Measurements from ENCODE around the gene APOD.
A peak's percentile ranks its signal among the peaks of the same experiment; 100 is the strongest.
"Not testable (repeated sequence)": the region's sequence is repeated elsewhere in the genome, so short reads cannot be mapped to it uniquely, and the experiment has no call there.

The APOD gene

DNA sequence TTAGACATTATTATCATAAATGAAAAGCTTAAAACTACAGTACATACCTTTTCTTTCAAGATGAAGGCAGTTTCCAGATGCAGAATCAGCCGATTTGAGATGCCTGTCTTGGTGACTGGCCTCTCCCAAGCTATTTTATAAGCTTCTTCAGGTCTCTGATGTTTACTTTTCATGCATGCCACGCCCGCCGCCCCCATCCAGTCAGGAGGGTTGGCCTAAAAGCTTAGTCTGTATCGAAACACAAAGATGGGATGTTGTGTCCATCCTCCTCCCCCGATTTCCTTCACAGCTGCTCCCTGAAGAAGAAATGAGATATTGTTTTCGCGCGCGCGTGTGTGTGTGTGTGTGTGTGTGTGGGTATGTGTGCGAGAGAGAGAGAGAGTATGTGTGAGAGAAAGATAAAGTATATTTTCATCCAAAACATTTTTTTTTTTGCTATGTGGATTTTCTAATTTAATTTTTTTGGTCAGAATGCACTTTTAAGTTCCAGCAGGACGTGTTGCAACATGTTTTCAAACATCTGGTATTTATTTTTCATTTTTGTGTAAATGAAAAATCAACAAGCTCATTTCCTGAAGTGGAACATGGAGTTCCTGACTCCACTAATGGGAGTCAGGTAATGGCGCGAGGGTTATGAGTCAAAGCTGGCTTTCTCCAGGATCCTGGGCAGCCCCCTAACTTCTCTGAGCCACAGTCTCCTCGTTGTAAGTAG, at the start of gene APOD:
TSS of gene APOD (minus strand) at position 110 of the 712 bp plus-strand sequence. CDS start 4,479 bp downstream, outside the sequence.
- TF ChIP-seq, protein P1, sequence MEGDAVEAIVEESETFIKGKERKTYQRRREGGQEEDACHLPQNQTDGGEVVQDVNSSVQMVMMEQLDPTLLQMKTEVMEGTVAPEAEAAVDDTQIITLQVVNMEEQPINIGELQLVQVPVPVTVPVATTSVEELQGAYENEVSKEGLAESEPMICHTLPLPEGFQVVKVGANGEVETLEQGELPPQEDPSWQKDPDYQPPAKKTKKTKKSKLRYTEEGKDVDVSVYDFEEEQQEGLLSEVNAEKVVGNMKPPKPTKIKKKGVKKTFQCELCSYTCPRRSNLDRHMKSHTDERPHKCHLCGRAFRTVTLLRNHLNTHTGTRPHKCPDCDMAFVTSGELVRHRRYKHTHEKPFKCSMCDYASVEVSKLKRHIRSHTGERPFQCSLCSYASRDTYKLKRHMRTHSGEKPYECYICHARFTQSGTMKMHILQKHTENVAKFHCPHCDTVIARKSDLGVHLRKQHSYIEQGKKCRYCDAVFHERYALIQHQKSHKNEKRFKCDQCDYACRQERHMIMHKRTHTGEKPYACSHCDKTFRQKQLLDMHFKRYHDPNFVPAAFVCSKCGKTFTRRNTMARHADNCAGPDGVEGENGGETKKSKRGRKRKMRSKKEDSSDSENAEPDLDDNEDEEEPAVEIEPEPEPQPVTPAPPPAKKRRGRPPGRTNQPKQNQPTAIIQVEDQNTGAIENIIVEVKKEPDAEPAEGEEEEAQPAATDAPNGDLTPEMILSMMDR (IDR thresholded peaks at IDR 0.05; ENCODE audit: low read depth, low read length) = no peak
- peak; percentile 32 for DNase-seq (ENCODE audit: low read depth, low spot score)
- in situ Hi-C loops (cut with HindIII; ENCODE audit: low sequenced_read_pairs) = no loop called here
- no peak within 1 kb of the TSS for H3K4me3 ChIP-seq (ENCODE audit: low read depth, low read length)

DNA sequence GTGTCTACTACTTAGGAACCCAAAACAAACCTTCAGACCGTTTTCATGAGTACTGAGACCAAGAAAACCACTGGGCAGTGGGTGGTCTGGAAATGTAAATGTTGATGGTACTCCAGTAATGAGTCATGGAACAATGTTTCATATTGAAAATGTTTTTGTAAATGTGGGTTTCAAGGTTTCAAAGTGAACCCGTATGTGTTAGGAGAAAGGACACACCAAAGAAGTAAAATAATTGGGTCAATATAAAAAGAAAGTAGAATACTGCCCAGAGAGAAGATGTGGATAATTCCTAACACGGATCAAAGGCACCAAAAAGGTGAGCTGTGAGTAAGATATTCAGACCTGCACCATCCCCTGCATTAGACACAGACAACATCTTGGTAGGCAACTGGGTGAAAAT, 49.6 kb upstream of the APOD start:
- DNase-seq (ENCODE audit: low read depth, low spot score); in situ Hi-C loops (cut with HindIII; ENCODE audit: low sequenced_read_pairs); H3K4me3 ChIP-seq (ENCODE audit: low read depth, low read length): not testable (repeated sequence)

DNA sequence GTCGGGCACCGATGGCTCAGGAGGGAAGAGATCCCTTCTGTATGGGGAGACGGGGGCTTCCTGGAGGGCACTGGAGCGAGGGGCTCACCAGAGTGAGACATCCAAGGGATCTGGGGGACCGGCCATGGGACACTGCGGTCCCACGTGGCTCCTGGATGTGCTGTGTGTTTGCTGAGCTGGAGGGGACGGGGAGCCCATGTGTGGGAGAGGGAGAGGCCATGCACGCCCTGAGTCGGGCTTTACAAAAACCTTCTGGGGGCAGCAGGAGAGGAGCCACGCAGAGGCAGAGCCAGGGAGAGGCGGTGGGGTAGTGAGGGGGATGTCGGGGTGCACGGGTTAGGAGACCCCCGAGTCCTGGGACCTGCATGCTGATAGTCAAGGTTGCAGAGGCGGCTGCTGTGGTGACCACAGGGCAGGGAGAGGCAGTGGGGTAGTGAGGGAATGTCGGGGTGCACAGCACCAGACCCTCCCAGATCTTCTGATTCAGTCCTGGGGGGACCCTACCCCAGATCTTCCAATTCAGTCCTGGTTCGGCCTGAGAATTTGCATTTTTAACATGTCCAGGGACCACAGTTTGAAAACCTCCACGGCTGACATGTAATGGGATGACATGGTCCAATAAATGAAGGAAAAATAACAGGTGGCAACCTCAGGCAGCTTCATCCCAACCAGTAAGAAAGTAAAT, 48.9 kb upstream of the APOD start:
- in situ Hi-C loops (cut with HindIII; ENCODE audit: low sequenced_read_pairs); DNase-seq (ENCODE audit: low read depth, low spot score); H3K4me3 ChIP-seq (ENCODE audit: low read depth, low read length): not testable (repeated sequence)

DNA sequence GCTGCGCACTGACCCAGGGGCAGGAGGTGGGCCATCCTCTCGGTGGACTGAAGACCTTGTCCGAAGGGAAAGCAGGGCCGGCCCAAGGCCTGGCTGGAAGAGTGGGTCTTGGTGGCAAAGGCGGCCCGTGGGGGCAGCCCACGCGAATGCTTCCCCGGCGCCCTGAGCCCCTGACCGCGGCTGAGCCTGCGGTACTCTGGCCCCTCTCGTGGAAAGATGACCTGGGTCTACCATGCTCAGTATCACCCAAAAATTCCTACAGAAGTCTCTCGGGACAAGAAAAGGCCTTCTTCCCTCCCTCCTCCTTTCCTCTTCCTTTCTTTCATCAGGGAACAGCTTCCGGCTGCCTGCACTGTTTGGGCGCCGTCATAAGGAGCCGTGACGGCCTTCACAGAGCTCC, 48.3 kb upstream of the APOD start:
- in situ Hi-C loops (cut with HindIII; ENCODE audit: low sequenced_read_pairs); H3K4me3 ChIP-seq (ENCODE audit: low read depth, low read length); DNase-seq (ENCODE audit: low read depth, low spot score): not testable (repeated sequence)

DNA sequence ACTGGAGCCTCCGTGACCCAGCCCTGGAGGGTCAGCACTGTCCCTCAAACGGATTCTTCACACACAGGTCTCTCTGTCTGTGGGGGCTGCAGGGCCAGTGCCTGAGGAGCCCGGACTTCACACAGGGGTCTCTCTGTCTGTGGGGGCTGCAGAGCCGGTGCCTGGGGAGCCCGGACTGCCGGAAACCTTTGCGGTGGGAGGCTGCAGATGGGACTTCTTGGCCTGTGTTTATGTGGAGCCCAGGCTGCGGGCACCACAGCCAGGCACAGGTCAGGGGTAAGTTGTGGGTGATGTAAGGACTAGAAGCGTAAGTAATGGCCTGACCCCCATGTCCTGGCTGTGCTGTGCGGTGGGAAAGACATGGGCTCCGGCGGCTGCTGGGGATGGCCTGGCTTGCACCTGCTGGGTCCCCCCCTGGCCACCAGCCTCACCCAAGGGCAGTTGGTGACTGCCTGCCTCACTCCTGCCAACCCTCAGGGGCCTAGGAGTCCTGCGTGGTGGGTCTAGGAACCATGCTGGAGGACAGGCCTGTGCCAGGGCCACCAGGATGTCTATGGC, 47.3 kb upstream of the APOD start:
- in situ Hi-C loops (cut with HindIII; ENCODE audit: low sequenced_read_pairs); DNase-seq (ENCODE audit: low read depth, low spot score): not testable (repeated sequence)

DNA sequence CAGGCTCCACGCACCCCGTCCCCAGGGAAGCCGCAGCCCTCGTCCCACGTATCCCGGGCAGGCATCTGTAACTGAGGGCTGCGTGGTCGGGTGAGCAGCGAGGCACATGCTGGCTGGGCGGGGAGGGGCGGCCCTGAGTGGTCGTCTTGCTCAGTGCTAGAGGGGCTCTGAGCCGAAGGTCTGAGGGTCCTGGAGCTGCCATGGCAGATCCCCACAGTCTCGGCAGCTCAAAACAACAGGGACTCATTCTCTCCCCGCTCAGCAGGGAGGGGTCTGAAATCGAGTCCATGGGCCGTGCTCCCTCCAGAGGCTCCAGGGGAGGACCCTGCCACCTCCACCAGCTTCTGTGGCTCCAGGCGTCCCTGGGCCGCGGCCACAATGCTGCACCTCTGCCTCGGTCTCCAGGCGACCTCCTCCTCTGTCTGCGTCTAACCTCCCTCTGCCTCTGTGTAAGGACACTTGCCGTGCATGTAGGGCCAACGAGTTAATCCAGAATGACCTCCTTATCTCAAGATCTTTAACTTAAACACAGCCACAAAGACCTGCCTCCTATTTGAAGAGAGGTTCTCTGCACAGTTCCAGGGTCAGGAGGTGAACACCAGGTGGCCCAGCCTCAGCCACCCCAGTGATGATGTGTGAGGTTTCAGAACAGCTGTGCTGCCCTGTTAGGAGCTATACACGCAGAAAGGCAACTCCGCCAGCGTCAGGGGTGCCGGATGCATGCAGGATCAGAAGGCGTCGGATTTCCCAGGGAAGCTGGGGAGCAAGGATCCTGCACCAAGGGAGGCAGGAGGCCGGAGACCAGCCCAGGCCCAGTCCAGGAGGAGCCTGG, 46.6 kb upstream of the APOD start:
- DNase-seq (ENCODE audit: low read depth, low spot score); H3K4me3 ChIP-seq (ENCODE audit: low read depth, low read length); in situ Hi-C loops (cut with HindIII; ENCODE audit: low sequenced_read_pairs): not testable (repeated sequence)

More for the DNA sequence above, 47.3 kb upstream of the APOD start:
- not testable (repeated sequence) for H3K4me3 ChIP-seq (ENCODE audit: low read depth, low read length)

DNA sequence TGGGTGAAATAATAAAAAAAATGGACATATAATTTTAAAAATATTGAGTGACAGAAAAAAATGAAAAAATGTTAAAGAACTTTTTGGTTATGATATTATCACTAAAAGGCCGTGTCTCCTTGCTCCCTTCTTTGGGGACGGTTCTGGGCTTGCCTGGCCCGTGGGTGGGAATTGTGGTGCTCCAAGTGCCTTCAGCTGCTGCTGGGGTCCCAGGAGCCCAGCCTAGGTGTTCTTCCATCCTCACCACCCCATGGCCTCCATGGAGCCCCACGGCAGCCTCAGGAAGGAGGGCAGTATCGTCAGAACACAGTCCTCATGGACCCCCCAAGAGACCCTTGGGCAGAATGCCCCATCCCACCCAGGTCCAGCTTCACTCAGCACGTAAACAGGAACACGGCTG, 45.9 kb upstream of the APOD start:
- DNase-seq (ENCODE audit: low read depth, low spot score); H3K4me3 ChIP-seq (ENCODE audit: low read depth, low read length); in situ Hi-C loops (cut with HindIII; ENCODE audit: low sequenced_read_pairs): not testable (repeated sequence)

DNA sequence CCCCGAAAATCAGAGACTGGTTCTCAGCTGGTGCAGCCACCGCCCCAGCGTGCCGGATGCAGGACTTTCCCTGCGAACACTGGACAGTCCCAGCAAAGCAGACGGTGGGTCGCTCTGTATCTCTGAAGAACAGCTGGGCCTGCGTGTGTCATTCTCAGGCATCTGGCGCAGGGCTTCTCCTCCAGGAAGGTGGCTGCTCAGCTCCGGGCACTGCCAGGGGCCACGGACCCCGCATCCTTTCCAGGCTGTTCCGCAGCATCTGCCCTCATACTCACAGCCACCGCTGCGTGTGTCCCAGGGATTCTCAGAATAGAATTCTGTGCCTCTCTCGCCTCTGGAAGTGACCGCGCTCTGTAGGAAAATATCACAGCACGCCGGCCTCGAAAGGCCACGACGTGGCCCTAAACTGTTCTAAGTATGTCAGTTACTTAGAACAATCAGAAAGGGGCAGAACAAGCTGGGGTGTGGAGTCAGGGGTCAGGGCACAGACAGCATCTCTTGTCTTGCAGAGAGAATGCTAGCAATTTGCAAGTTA, 44.7 kb upstream of the APOD start:
- DNase-seq (ENCODE audit: low read depth, low spot score); H3K4me3 ChIP-seq (ENCODE audit: low read depth, low read length); in situ Hi-C loops (cut with HindIII; ENCODE audit: low sequenced_read_pairs): not testable (repeated sequence)

DNA sequence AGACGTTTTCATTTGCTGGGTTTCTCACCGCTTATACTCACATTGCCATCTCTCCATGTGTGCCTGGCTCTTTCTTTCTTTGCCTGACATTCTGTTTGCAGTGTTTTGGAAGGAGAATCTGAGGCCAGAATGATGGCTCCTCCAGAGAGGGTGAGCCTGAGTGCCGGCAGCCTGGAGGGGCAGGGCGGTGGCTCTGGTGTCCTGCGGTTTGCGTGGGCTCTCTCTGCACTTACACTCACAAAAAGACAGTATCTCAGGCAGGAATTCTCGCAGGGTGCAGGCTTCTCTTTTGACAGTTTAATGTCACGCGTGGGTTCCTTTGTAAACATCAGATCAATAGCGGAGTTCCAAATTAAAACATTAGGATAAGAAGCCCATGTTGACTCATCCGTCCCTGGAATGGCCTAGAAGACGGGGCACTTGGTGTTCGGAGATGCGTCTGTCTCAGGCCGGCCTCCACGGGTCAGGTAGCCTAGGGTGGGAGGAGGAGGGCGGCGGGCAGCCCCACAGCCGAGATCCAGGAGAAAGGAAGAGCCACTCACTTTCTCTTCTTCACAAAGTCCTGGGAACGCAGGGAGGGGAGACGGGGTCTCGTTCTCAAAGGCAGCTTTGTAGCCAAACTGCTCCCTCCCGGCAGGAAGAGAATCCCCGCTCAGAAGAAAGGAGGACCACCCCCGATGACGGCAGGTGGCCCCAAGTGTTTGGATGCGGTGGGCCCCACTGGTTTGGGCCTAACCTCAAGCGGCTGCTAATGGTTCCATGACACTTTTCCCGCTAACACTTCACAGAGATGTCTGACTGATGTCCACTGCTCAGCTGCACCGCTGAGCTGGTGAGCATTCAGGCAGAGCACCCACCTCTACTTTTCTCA, 44.0 kb upstream of the APOD start:
- DNase-seq (ENCODE audit: low read depth, low spot score); in situ Hi-C loops (cut with HindIII; ENCODE audit: low sequenced_read_pairs); H3K4me3 ChIP-seq (ENCODE audit: low read depth, low read length): not testable (repeated sequence)

DNA sequence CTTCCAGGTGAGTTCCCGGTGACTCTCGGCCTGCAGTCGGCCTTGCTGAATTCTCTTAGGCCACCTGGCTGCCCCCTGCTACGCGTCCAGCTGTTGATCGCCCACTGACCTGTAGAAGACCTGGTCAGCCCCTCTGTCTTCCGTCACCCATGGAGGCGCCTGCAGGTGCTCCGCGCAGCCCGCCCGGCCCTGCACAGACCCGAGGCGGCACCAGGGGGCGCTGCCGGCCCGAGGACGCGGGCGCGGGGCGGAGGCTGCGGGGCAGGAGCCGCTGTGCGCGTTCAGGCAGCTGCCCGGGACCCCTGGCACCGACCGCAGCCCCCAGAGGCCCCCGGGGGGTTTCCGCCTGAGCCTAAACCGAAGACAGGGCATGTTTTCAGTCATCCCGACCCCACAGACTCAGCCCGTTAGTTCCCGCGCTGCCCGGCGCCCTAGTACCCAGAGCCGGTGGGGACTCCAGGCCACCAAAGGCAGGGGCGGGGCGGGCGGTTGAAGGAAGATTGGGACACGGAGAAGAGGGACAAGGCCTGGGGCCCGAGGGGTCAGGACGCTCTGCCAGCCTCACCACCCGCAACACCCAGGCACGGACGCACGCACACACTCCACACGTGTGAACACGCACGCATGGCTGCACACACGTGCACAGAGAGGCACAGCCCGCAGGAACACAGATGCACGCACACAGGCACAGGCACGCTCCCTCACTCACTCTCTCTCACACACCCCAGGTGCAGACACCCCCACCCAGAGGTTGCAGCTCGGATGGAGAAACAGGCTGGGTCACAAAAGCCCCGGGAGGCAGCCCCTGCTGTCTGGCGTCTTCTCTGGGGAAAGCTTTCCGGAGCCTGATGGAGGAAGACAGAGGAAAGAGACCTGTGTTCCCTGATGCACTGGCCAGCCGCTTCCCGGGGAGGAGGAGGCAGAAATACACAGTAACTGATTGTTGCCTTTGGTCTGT, 41.1 kb upstream of the APOD start:
- in situ Hi-C loops (cut with HindIII; ENCODE audit: low sequenced_read_pairs) = not testable (repeated sequence)

DNA sequence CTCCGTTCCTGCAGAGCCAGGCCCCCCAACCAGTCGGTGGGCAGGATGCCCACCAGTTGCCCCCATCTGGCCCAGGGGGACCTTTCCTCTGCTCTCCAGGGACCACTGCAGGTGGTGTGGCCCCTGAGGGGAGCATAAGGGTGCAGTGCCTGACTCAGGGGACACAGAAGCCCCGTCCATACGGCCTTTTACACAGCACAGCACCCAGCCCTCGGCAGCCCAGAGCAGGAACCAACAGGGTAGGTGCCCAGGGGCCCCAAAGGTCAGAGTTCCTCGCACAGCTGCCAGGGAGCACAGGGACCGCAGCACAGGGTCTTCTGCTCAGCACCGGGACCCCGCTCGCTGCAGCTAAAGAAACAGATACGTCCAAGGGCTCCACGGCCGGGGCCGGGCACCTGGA, 40.4 kb upstream of the APOD start:
- H3K4me3 ChIP-seq (ENCODE audit: low read depth, low read length); in situ Hi-C loops (cut with HindIII; ENCODE audit: low sequenced_read_pairs); DNase-seq (ENCODE audit: low read depth, low spot score): not testable (repeated sequence)

More for the DNA sequence above, 41.1 kb upstream of the APOD start:
- not testable (repeated sequence) for H3K4me3 ChIP-seq (ENCODE audit: low read depth, low read length); DNase-seq (ENCODE audit: low read depth, low spot score)

DNA sequence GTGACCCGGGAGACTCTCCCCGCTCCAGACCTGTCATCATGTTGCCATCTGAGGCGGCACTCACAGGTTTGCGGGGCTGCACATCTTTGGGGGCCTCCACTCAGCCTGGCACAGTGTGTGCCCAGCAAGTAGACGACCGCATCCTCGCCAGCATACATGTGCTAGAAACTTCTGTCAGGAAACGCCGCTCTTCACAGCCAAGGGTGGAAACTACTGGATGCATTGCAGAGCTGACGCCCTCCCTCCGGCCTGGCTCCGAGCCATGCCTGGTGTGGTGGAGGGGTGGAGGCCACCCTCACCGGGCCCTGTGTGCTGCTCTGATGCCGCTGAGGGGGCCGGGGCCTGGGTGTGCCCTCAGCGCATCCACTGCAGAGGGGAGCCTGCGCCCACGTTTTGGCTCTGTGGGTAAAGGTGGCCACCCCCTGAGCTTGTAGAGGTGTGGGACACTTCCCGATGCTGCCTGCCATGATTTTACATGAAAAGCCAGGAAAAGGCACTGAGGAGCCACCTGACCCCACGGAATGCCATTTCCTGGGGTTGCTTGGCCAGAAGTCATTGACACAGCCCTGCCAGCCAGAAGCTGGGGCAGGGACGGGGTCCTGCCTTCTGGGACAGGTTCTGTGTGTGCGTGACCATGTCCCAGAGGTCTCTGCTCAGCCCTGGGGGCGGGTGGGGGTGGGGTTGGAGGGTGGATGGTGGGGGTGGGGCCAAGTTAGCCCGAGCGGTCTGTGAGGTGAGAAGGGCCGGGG, 39.7 kb upstream of the APOD start:
- in situ Hi-C loops (cut with HindIII; ENCODE audit: low sequenced_read_pairs); DNase-seq (ENCODE audit: low read depth, low spot score); H3K4me3 ChIP-seq (ENCODE audit: low read depth, low read length): not testable (repeated sequence)

DNA sequence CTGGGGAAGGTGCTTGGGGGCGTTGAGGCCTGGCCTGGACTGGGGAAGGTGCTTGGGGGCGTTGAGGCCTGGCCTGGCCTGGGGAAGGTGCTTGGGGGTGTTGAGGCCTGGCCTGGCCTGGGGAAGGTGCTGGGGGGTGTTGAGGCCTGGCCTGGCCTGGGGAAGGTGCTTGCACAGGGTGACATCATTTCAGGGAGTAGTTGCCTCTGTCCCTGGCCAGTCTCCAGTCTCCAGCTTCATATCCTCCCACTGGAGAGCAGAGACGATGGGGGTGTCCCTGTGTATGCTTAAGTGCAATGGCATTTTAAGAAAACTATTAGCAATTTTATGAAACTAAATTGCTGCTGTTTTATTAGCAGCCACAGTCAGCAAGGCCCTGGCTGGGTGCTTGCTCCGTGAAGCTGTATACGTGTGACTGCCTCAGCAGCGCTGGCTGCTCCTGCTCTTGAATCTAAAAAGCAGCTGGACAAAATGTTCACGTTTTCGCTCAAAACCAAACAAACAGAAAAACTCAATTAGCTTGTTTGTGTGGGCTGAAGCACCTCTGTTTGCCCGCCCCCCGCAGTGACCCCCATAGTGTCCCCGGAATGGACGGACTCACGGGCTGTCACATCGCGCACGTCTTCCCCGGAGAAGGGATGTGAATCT, 38.9 kb upstream of the APOD start:
- H3K4me3 ChIP-seq (ENCODE audit: low read depth, low read length); in situ Hi-C loops (cut with HindIII; ENCODE audit: low sequenced_read_pairs); DNase-seq (ENCODE audit: low read depth, low spot score): not testable (repeated sequence)
